Dedifferentiated amniotic fluid mesenchymal stem cell (primary cell): Measurements from ENCODE around the gene B9D2.

Experiments used
- DNase-seq: peaks from one replicate; pipeline ENCODE4 v3.0.0-alpha.2; 2016; ENCODE audit errors: extremely low spot score

The B9D2 gene

GRCh38 chr19:41309180-41310032, 54.5 kb downstream of the B9D2 start:
- DNase-seq: no peak

DNA sequence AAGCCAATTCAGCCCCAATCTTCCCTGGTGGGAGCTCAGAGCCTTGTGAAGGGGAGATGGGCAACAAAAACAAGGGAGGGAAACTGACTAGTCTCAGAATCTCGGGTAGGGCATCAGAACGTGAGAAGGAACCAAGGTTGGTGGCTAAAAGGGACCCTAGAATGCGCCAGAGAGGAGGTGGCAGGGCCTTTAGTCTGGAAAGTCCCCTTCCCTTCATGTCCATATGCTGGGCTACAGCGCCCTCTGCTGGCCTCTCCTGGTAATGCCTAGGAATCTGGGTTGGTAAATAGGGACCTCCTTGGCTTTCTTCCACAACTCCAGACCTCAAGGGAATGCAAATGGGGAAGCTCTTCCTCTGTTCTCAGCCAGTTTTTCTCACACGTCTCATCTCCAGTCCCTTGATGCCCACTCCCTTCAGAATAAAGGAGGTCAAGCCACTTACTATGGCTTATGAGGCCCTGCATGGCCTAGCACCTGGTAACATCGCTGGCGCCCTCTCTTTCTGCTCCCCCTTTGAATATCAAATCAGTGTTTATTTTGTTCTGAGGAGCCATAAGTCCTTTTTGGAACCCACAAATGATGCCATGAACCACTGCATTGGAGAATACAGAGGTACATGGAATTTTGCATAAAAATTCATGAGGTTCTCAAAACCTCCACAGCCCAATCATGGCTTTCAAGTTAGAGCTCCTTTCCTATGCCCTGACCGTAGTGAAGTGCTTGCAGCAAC, 55.3 kb downstream of the B9D2 start:
- peak; percentile 92 for DNase-seq

DNA sequence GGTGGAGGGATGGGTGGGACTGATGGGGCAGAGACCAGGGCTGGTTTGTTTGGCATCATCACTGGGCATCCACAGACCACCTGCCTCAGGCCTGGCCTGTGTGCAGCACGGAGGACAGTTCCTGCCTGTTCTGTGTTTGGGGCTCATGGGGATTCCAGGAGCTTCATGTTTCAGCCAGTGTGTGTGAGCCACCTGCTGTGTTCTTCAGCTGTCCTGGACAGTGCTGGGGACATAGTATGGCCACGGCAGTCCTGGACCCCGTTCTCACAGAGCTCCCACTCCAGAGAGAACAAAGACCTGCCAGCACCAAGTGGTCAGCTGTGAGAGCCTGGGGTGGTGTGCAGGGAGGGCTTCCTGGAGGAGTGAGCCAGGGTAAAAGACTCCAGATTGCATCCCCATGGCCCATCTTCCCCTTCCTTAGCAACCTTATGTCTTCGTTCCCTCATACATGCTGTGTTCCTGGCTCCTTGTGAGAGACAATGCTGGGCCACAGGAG, 55.9 kb downstream of the B9D2 start:
- no peak for DNase-seq

- no peak for DNase-seq
Observed at GRCh38 chr19:41307090-41307875, 56.7 kb downstream of the B9D2 start.

- no peak for DNase-seq
Observed at GRCh38 chr19:41305927-41306793, 57.8 kb downstream of the B9D2 start.

DNA sequence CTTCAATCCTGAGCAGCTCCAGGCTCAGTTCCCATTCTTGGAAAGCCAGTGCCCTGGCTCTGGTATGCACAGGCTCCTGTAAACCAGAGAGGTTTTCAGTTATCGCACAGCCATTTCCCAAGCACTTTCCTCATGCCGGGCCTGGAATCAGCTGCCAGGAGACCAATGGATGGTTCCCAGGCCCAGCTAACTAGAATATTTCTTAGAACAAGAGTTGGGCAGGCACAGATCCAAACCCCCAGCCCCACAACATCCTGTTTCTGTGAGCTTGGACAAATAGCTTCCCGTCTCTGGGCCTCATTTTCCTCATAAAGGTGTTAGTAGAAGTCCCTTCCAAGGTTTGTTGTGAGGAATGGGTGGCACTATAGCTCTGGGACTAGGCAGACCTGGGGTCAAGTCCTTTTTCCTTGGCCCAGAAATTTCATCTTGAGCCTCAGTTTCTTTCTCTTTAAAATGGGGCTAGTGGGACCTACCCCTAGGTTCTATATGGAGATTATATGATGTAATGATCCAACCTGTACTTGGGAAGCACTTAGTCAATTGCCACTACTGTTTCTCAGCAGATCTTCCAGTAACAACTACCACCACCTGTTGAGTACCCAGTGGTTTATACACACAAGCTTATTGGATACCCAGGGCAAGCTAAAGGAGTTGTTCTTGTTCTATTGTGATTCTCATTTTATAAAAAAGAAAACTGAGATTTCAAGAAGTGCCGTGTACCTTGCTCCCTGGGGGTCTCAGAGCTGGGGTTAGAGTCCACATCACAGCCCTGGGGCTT, 59.1 kb downstream of the B9D2 start:
- no peak for DNase-seq
